Osteocyte (in vitro differentiated cells): Measurements from ENCODE around the gene DRC7. TPM values are rescaled to one million over a fixed set of nuclear protein-coding genes. Genes with fewer than 3 reads are reported as not detected.
A peak's percentile ranks its signal among the peaks of the same experiment; 100 is the strongest.
"Not testable (repeated sequence)": the region's sequence is repeated elsewhere in the genome, so short reads cannot be mapped to it uniquely, and the experiment has no call there.

Source experiments
- DNase-seq: peaks from one replicate; pipeline ENCODE4 v3.0.0; 2021; ENCODE audit warnings: mixed read lengths; ENCODE audit not compliant: unreplicated experiment; ENCODE audit errors: extremely low spot score
- H3K27ac Mint-ChIP-seq: one replicate; pipeline ENCODE4 v1.8.0; 2021; ENCODE audit warnings: mild to moderate bottlenecking, mixed read lengths; ENCODE audit not compliant: unreplicated experiment
- H3K27me3 Mint-ChIP-seq: one replicate; pipeline ENCODE4 v1.8.0; 2021; ENCODE audit warnings: mixed read lengths; ENCODE audit not compliant: unreplicated experiment
- H3K36me3 Mint-ChIP-seq: one replicate; pipeline ENCODE4 v1.8.0; 2021; ENCODE audit warnings: mixed read lengths; ENCODE audit not compliant: unreplicated experiment
- H3K4me1 Mint-ChIP-seq: one replicate; pipeline ENCODE4 v1.8.0; 2021; ENCODE audit warnings: mixed read lengths; ENCODE audit not compliant: unreplicated experiment
- H3K4me3 Mint-ChIP-seq: one replicate; pipeline ENCODE4 v1.8.0; 2021; ENCODE audit warnings: mild to moderate bottlenecking, moderate library complexity, mixed read lengths; ENCODE audit not compliant: unreplicated experiment
- H3K9me3 Mint-ChIP-seq: one replicate; pipeline ENCODE4 v1.8.0; 2021; ENCODE audit warnings: mixed read lengths; ENCODE audit not compliant: unreplicated experiment
- CTCF ChIP-seq: fragments of 200-600 bp; sonication (generic); IDR thresholded peaks from 2 replicates; pipeline ENCODE4 v1.5.0; 2021; ENCODE audit warnings: antibody characterized with exemption, mild to moderate bottlenecking, moderate library complexity
- microRNA-seq: library from miRNA; unstranded; fragments of <30 nt; microRNA quantifications from one replicate; pipeline ENCODE4 v1.1.0, GENCODE V29; 2020; ENCODE audit not compliant: unreplicated experiment
- total RNA-seq: library from RNA; stranded (reverse); gene quantifications from 2 replicates; pipeline ENCODE4 v1.2.1, GENCODE V29; 2021

DRC7 gene
- total RNA-seq, 1 donor from 2014 or later = not detected

- no peaks in the 10 kb centered on the region for H3K9me3 Mint-ChIP-seq
- DNase-seq = no peak
- peaks cover 36% of the 10 kb centered on the region for H3K4me1 Mint-ChIP-seq
- H3K4me3 Mint-ChIP-seq = no peak overlapping the region
- TF ChIP-seq CTCF = peak; percentile 42
- no peaks in the 10 kb centered on the region for H3K27me3 Mint-ChIP-seq
- peaks cover 31% of the 10 kb centered on the region for H3K36me3 Mint-ChIP-seq
- H3K27ac Mint-ChIP-seq = peak overlapping the region; percentile 54
Observed at GRCh38 chr16:57775661-57776469, 81.3 kb downstream of the DRC7 start.

GRCh38 chr16:57778658-57779057 lies 84.1 kb downstream of the DRC7 start:
- no peak for DNase-seq
- H3K27ac Mint-ChIP-seq = no peak overlapping the region

GRCh38 chr16:57779836-57780235 lies 85.2 kb downstream of the DRC7 start:
- not testable (repeated sequence) for H3K4me3 Mint-ChIP-seq, H3K27me3 Mint-ChIP-seq, DNase-seq, H3K9me3 Mint-ChIP-seq, H3K27ac Mint-ChIP-seq
- peaks cover 47% of the 10 kb centered on the region for H3K36me3 Mint-ChIP-seq
- peaks cover 52% of the 10 kb centered on the region for H3K4me1 Mint-ChIP-seq

More at GRCh38 chr16:57778658-57779057, 84.1 kb downstream of the DRC7 start:
- Mint-ChIP-seq H3K4me1 (peaks cover 55% of the 10 kb centered on the region), H3K9me3 (no peaks in the 10 kb centered on the region), H3K36me3 (peaks cover 41% of the 10 kb centered on the region), H3K4me3 (no peak overlapping the region), H3K27me3 (no peaks in the 10 kb centered on the region)
- no peak for TF ChIP-seq CTCF

- no peak overlapping the region for H3K4me3 Mint-ChIP-seq
- H3K27me3 Mint-ChIP-seq = no peaks in the 10 kb centered on the region
- H3K27ac Mint-ChIP-seq = peak overlapping the region; percentile 89
- peaks cover 45% of the 10 kb centered on the region for H3K4me1 Mint-ChIP-seq
- peaks cover 46% of the 10 kb centered on the region for H3K36me3 Mint-ChIP-seq
- TF ChIP-seq CTCF = no peak
- no peaks in the 10 kb centered on the region for H3K9me3 Mint-ChIP-seq
- DNase-seq = no peak
Observed at GRCh38 chr16:57781349-57781740, 86.7 kb downstream of the DRC7 start.

Small RNAs within 50 kb of the gene (microRNA-seq; reads per million reads assigned to microRNA genes)
- gene MIR6772 = not detected

Other genes starting within 250 kb of the DRC7 start
- gene CIAPIN1, start 247.4 kb upstream of the DRC7 start, total RNA-seq = 52.2 and 57.1 TPM in 2 replicates
- 37.8 and 50.1 TPM in 2 replicates for gene COQ9, start 247.3 kb upstream of the DRC7 start, total RNA-seq
- 46.8 and 47.8 TPM in 2 replicates for gene POLR2C, start 232.1 kb upstream of the DRC7 start, total RNA-seq
- 22.5 and 24.4 TPM in 2 replicates for gene DOK4, start 208.3 kb upstream of the DRC7 start, total RNA-seq
- gene CCDC102A, start 158.2 kb upstream of the DRC7 start, total RNA-seq = 17.2 and 18.8 TPM in 2 replicates
- gene ADGRG5, start 152.2 kb upstream of the DRC7 start, total RNA-seq = not detected in 2 replicates
- 4.6 and 4.8 TPM in 2 replicates for gene ADGRG1, start 66.2 kb upstream of the DRC7 start, total RNA-seq
- not detected in 2 replicates for gene ADGRG3, start 26.5 kb upstream of the DRC7 start, total RNA-seq
- gene KATNB1, start 41.0 kb downstream of the DRC7 start, total RNA-seq = 14.2 and 15.9 TPM in 2 replicates
- gene KIFC3, start 107.7 kb downstream of the DRC7 start, total RNA-seq = 191 and 196 TPM in 2 replicates